Measurements from ENCODE around the gene FADD.

FADD gene

DNA sequence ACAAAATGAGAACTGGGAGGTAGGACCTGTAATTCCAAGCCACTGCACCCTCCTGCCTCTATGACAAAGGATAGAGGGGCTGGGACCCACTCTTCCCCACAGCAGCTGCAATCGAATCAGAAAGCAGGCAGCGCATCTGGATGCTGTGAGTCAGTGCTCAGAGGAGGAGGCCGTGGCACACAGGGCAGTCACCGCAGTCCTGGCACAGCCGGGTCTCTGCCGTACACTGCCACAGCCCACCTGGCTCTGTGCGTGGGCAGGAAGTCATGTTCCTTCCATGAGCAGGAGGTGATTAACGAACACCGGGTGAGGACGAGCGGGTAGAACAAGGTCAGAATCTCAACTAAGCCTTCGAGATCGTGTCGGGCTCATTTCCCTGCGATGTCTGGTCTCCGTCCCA, 37.2 kb downstream of the FADD start:
- DNase-seq: no peak

DNA sequence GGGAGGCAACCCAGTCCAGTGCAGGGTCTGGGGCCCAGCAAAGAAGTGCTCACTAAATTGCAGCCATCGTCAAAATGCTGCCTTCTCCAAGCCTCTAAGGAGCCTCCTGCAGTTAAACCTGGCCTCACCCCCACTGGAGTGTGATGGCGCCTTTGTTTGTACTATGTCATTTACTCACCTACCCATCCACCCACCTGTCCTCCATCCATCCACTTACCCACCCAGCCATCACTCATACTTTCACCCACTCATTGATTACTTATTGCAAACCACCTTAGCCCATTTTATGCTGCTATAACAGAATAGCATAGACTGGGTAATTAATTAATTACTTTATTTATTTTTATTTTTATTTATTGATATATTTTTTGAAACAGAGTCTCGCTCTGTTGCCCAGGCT, 38.6 kb downstream of the FADD start:
- DNase-seq: no peak

DNA sequence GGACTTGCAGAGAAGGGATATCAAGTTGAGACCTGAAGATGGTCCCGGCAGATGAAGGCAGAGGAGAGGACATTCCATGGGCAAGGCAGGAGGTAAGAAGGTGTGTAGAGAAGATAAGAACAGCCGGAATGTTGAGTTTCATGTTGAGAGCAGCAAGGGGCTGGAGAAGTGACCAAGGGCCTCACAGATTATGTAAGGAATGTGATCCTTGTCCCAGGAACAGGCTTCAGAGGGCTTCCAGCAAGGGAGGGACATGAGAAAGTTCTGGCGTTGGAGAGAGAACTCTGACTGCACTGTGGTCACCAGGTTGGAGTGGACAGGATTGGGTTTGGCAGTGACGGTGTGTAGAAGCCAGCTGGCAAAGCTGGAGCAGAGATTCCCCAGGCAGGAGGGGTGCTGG, 39.8 kb downstream of the FADD start:
- no peak for DNase-seq

DNA sequence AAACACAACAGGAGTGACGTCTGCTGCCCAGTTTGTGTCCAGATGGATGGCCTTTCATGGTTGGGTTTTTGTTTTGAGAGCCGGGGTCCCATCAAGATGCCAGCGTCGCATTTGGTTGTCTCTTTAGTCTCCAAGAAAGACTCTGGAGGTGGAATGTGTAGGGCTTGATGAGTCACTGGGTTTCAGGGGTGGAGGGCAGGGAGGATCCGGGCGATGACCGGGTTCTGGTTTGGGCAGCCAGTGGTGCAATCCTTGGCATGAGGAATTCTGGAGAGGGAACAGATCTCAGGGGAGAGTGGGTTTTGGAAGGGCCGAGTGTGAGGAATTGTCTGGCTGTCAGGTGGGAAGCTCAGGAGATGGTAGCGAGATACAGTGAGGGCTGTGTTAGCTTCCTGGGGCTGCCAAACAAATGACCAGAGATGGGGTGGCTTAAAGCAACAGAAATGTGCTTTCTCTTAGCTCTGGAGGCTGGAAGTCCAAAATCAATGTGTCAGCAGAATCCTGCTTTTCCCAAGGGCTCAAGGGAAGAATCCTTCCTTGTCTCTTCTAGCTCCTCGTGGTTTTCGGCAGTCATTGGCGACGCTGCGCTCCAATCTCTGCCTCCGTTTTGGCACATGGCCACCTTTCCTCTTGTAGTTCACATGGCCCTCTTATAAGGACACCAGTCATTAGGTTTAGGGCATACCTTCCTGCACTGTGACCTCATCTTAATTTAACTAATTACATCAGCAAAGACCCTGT, 41.0 kb downstream of the FADD start:
- DNase-seq: no peak

DNA sequence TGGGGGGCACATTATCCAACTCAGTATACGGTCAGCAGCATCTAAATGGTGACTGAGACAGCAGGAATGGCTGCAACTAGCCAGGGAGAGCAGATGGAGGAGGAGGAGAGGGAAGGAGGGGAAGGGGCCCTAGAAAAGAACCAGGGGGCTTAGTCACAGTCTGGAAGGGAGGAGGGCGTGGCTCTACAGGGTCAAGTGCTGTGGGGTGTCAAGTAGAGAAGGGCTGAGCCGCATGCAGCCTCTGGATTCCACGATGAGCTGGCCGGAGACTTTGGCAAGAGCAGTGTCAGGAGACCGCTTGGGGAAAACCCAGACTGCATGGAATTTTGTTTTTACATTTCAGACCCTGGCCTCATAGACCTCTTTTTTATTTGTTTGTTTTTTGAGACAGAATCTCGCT, 41.6 kb downstream of the FADD start:
- no peak for DNase-seq

DNA sequence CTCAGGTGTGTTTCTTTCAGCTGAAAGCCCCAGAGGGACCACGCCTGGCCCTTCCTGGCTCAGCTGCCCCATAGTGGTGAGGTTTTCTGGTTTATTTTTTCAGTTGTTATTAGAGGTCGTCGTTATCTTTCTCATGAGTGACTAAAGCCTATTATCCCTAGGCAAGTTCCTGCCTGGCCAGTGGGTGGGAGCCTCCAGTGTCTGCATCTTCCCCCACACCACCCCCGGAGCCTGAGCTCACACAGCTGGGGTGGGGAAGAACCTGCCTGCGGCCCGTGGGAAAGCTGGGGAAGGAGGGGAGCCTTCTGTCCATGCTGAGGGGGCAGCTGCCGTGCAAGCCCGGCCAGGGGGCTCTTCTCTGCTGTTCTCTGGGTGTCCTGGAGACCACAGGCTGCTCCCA, 43.1 kb downstream of the FADD start:
- no peak for DNase-seq

DNA sequence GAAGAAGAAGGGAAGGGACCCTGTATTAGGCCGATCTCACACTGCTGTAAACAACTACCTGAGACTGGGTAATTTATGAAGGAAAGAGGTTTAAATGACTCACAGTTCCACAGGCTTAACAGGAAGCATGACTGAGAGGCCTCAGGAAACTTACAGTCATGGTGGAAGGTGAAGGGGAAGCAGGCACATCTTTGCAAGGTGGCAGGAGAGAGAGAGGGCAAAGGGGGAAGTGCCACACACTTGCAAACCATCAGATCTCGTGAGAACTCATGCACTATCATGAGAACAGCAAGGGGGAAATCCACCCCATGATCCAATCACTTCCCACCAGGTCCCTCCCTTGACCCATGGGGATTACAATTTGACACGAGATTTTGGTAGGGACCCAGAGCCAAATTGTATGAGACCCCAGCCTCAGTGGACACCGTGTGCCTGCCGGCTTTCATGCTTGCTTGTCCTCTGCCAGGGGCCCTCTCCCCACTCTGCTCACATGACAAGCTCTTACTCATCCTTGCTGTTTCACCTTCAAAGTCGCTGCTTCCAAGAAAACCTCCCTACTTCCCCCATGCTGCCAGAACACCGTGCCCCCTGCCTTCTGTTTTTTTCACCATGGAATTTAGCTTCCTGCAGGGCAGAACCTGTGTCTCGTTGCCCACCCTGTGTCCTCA, 44.1 kb downstream of the FADD start:
- no peak for DNase-seq

DNA sequence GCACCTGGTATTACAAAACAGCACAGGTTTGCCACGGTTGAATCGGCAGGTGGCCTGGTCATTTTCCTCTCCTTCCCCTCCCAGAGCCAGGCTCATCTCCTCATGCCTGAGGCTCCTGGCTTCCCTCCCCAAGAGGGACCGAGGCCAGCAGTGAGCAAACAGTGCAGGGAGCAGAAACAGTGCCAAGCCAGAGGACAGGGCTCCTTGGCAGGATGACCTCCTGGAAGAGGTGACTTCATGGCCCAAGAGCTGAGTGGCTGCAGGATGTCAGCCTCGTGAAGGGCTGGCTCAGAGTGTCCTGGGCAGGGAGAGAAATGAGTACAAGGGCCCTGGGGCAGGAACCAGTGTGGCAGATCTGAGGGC, 44.6 kb downstream of the FADD start:
- DNase-seq: no peak

DNA sequence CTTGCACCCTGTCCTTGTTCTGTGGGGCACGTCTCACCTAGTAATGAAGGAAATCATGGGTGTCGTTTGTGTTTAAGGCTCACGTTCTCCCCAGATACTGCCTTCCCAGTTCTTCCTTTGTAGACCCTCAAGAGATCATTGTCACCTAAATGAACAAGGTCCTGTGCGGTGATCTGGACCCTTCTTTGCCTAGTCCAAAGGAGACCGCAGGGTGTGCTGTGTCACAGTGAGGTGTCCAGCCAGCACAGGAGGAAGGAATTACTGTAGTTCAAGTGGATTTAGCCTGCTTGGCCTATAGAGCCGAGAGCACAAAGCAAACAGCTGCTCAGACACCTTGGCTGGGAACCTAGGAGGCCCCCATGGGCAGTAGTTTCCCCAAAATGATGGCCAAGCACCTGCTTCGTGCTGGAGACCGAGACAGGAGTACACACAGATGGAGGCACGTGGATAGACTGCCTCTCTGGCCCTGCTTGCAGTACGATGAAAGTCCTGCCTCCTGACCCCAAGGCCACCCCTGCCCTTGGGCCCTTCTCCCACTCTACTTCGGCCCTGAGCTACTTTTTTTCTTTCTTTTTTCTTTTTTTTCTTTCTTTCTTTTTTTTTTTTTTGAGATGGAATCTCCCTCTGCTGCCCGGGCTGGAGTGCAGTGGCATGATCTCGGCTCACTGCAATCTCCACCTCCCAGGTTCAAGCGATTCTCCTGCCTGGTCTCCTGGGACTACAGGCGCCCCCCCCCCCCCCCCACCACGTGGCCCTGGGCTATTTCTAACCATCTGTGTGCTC, 48.0 kb downstream of the FADD start:
- no peak for DNase-seq

DNA sequence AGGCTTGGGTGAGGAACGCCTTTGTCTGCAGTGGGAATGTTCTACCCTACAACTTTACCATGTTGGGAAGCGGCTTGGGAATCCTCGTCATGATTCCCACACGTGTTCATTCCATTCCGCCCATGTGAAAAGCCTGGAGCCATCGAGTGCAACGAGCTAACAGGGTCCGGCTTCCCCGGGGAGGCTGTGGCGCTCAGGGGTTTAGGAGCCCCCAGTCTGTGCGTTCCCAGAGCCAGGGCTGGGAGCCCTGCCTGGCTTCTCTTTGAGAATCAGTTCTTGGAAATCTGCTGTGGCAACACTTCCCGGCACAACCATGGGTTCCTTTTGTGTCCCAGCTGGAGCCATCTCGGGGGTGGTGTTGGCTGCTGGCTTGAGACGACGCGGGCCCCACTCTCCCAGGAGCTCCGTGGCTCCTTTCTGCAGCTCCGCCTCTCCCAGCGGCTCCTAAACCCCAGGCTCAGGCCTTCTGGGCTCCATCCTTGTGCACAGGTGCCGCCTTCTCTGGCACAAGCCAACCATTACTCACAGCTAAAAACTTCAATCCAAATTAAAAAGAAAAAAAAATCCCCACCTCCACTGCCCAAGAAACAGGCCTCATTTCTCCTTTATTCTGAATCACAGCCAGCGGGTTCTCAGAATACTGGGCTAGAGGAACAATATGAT, 48.7 kb downstream of the FADD start:
- no peak for DNase-seq

DNA sequence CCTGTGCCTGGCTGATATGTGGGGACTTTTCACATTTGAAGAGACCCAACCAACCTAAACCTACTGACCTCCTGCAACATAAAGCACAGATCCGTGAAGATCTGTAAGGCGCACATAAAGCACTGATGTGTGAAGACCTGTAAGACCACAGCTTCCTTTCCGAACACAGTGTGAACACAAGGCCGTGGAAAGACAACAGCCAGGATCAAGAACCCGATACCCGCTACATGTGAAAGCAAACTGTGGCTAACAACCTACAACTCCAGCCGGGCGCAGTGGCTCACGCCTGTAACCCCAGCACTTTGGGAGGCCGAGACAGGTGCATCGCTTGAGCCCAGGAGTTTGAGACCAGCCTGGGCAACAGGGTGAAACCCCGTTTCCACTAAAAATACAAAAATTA, 49.7 kb downstream of the FADD start:
- no peak for DNase-seq

DNA sequence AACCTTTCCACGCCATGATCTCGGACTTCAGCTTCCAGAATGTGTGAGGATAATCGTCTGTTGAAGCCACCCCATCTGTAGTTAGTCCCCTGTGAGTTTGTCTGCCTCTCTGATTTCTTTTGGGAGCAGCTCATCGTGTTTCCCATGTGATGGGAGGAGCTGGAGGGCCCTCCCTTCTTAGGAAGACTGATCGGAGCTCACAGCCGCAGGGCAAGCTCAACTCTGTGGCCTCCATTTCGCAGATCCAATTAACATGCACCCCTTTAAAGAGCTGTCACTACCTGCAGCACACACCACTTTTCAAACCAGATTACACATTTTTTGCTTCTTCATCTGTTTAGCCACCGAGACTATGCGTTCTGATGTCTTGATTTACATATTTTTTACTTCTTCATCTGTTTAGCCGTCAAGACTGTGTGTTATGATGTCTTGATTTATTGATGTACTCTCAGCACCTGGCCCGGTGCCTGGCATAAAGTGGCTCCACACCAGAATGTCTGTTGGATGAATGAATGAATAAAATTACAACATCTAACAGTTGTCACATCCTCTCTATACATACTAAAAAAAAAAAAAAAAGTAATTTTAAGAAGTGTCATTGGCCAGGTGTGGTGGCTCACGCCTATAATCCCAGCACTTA, 52.5 kb downstream of the FADD start:
- no peak for DNase-seq
